OCI-LY7 (cell line): ENCODE data around the gene PDZRN3. TPM values are rescaled to one million over a fixed set of nuclear protein-coding genes. Genes with fewer than 3 reads are reported as not detected.

Source experiments
- BruUV-seq: library from RNA; stranded (reverse); fragments of 400-500 nt; replicated peaks from 2 replicates; lab custom pipeline; 2021; lab: Mats Ljungman, UMichigan
- CTCF ChIA-PET: fragments of 300-600 bp; sonication (Branson Sonifier 250); formaldehyde crosslinking; loops from one replicate; lab custom pipeline; 2022; ENCODE audit warnings: antibody characterized with exemption; ENCODE audit not compliant: unreplicated experiment; lab: Charles Lee
- POLR2A ChIA-PET: fragments of 300-600 bp; sonication (Branson Sonifier 250); formaldehyde crosslinking; loops from one replicate; lab custom pipeline; 2022; ENCODE audit warnings: antibody characterized with exemption; lab: Charles Lee
- DNase-seq: peaks from one replicate; pipeline ENCODE4 v3.0.0-alpha.2; 2015; ENCODE audit warnings: low spot score
- H2AFZ ChIP-seq: fragments of 200-600 bp; sonication (generic), shearing (Covaris generic); 2 replicates; pipeline ENCODE4 v1.6.1; 2014; ENCODE audit warnings: mild to moderate bottlenecking, antibody characterized with exemption, low read length, moderate library complexity
- H3K27ac ChIP-seq: fragments of 200-600 bp; sonication (generic); 2 replicates; pipeline ENCODE4 v1.5.1; 2014; ENCODE audit warnings: mixed run types, low read depth, mild to moderate bottlenecking, moderate library complexity, low read length, inconsistent platforms; ENCODE audit not compliant: poor library complexity, severe bottlenecking
- H3K36me3 ChIP-seq: fragments of 200-600 bp; sonication (generic); 2 replicates; pipeline ENCODE4 v1.6.1; 2014; ENCODE audit warnings: mild to moderate bottlenecking, antibody characterized with exemption, low read length, moderate library complexity, mixed read lengths; ENCODE audit not compliant: insufficient read depth
- H3K4me1 ChIP-seq: fragments of 200-600 bp; sonication (generic); 2 replicates; pipeline ENCODE4 v1.5.1; 2014; ENCODE audit warnings: mild to moderate bottlenecking, low read length; ENCODE audit not compliant: insufficient read depth, poor library complexity, severe bottlenecking
- H3K4me2 ChIP-seq: fragments of 200-600 bp; sonication (generic); 2 replicates; pipeline ENCODE4 v1.6.1; 2014; ENCODE audit warnings: mild to moderate bottlenecking, low read length
- H3K4me3 ChIP-seq: fragments of 200-600 bp; sonication (generic); 2 replicates; pipeline ENCODE4 v1.5.1; 2014; ENCODE audit warnings: mild to moderate bottlenecking, low read depth, low read length; ENCODE audit not compliant: poor library complexity, severe bottlenecking
- H3K79me2 ChIP-seq: fragments of 200-600 bp; sonication (generic); 2 replicates; pipeline ENCODE4 v1.6.1; 2016; ENCODE audit warnings: low read depth, mild to moderate bottlenecking, low read length, moderate library complexity, mixed read lengths; ENCODE audit not compliant: insufficient read depth
- H3K9me2 ChIP-seq: fragments of 200-600 bp; sonication (generic); 2 replicates; pipeline ENCODE4 v1.6.1; 2016; ENCODE audit warnings: mild to moderate bottlenecking, low read length, mixed read lengths; ENCODE audit not compliant: insufficient read depth
- H3K9me3 ChIP-seq: fragments of 200-600 bp; sonication (generic); 2 replicates; pipeline ENCODE4 v1.6.1; 2014; ENCODE audit warnings: mild to moderate bottlenecking, mixed run types, low read length, mixed read lengths
- H4K20me1 ChIP-seq: fragments of 200-600 bp; sonication (generic); 2 replicates; pipeline ENCODE4 v1.6.1; 2014; ENCODE audit warnings: mild to moderate bottlenecking, antibody characterized with exemption, low read length, moderate library complexity, mixed read lengths; ENCODE audit not compliant: insufficient read depth
- EZH2phosphoT487 ChIP-seq: fragments of 200-600 bp; sonication (generic); IDR thresholded peaks from 2 replicates; pipeline ENCODE4 v1.6.1; 2018; ENCODE audit warnings: low read depth, borderline replicate concordance, mild to moderate bottlenecking, mixed run types, antibody characterized with exemption, low read length, moderate library complexity, mixed read lengths
- intact Hi-C: fragments of 100-400 bp; cut with micrococcal nuclease; formaldehyde crosslinking; loops from one replicate; pipeline ENCODE4 v1.10.0; 2022; ENCODE audit not compliant: unreplicated experiment
- small RNA-seq: library from RNA; depleted of rRNA; stranded (forward); fragments of <200 nt; gene quantifications from one replicate; pipeline ENCODE3, GENCODE V24; 2014
- total RNA-seq, 2 experiments: library from RNA; depleted of rRNA in 1 of 2; stranded (reverse); fragments of >200 nt in 1 of 2; shearing (Covaris generic) in 1 of 2; gene quantifications; 2 replicates each; pipeline ENCODE4 v1.2.3, GENCODE V29; 2014 to 2022
- TF ChIP-seq, protein P1 (sequence below): fragments of 200-600 bp; sonication (generic); conservative IDR thresholded peaks from 2 replicates; pipeline ENCODE4 v1.5.1; 2014; ENCODE audit warnings: mild to moderate bottlenecking, antibody characterized with exemption, low read length, moderate library complexity, mixed read lengths

PDZRN3 gene
- total RNA-seq, 2 experiments from 2014 or later, result 0.95 TPM; not detected in 1

DNA sequence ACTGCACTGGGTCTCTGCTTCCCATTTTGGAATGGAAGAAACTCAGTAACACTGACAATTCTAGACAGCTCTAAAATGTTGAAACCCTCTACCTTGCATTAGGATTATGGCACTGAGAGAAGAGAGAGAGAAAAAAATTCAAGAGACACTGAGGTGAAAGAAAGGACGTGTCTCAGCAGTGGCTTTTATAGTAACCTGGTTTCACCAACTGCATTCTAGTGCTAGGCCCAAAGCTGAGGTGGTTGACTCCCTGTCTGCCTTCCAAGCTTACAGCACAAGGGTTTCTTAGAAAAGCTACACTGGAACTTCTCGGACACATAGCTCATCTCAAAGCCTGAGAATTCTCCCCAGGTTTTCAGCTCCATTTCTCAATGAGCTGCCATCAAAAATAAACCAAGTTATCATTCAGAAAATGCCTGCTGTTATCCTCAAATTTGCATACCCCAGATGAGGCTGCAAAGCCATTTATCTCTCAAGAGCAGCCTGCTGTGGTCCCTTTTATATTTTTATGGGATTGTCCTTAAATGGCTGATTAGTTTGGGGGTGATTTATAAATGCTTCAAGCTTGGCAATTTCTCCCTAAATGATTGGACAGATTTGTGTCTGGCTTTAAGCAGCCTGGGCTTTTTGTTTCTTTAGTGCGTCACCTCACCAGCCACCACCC, 283.3 kb downstream of the PDZRN3 start:
- Histone ChIP-seq H3K4me1 (no peaks in the 10 kb centered on the region), H3K9me3 (no peaks in the 10 kb centered on the region), H3K4me3 (no peak overlapping the region), H4K20me1 (no peaks in the 10 kb centered on the region), H2AFZ (no peak overlapping the region), H3K9me2 (no peaks in the 10 kb centered on the region), H3K36me3 (no peaks in the 10 kb centered on the region), H3K27ac (no peak overlapping the region), H3K79me2 (no peaks in the 10 kb centered on the region), H3K4me2 (no peak overlapping the region)
- ChIA-PET CTCF (no interaction called here), POLR2A (interaction anchor here (0.6 to 0.9 kb wide), 3 partner anchors 12 to 360 kb away, joined by 3 to 4 read pairs (median 3); no protein-coding TSS in a partner anchor)
- TF ChIP-seq EZH2phosphoT487, result no peak
- TF ChIP-seq, protein P1, sequence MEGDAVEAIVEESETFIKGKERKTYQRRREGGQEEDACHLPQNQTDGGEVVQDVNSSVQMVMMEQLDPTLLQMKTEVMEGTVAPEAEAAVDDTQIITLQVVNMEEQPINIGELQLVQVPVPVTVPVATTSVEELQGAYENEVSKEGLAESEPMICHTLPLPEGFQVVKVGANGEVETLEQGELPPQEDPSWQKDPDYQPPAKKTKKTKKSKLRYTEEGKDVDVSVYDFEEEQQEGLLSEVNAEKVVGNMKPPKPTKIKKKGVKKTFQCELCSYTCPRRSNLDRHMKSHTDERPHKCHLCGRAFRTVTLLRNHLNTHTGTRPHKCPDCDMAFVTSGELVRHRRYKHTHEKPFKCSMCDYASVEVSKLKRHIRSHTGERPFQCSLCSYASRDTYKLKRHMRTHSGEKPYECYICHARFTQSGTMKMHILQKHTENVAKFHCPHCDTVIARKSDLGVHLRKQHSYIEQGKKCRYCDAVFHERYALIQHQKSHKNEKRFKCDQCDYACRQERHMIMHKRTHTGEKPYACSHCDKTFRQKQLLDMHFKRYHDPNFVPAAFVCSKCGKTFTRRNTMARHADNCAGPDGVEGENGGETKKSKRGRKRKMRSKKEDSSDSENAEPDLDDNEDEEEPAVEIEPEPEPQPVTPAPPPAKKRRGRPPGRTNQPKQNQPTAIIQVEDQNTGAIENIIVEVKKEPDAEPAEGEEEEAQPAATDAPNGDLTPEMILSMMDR, result no peak
- no TSS peak for BruUV-seq
- no peak for DNase-seq
- intact Hi-C loops, result no loop called here

DNA sequence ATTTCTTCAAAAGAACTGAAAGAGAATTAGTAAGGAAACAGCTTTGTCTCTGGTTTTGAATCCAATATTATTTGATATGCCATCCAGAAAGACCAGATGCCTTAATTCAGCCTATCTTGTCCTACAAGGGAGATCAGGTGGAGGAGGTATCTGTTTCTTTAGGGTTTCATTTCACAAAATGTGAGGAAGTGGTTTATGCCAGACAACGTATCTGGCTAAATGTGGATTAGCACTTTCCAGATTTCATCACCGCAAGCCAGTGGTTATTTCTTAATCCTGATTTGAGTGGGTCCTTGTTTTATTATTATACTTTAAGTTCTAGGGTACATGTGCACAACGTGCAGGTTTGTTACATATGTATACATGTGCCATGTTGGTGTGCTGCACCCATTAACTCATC, 292.2 kb downstream of the PDZRN3 start:
- H3K9me2 ChIP-seq, result no peaks in the 10 kb centered on the region
- intact Hi-C loops, result no loop called here
- H3K79me2 ChIP-seq, result no peaks in the 10 kb centered on the region
- TF ChIP-seq, protein P1, result no peak
- no peak overlapping the region for H3K27ac ChIP-seq
- no peaks in the 10 kb centered on the region for H3K9me3 ChIP-seq
- H4K20me1 ChIP-seq, result no peaks in the 10 kb centered on the region
- ChIA-PET CTCF (no interaction called here), POLR2A (no interaction called here)
- no TSS peak for BruUV-seq
- H3K4me2 ChIP-seq, result no peak overlapping the region
- no peak for DNase-seq
- no peaks in the 10 kb centered on the region for H3K4me1 ChIP-seq
- H3K4me3 ChIP-seq, result no peak overlapping the region
- H2AFZ ChIP-seq, result no peak overlapping the region
- H3K36me3 ChIP-seq, result no peaks in the 10 kb centered on the region

Small RNAs within 50 kb of the gene (small RNA-seq; reads per million reads assigned to genes)
- not detected for gene RNU7-119P
